ENCODE data around the gene RGS3. TPM values are rescaled to one million over a fixed set of nuclear protein-coding genes. Genes with fewer than 3 reads are reported as not detected.

Gene RGS3
- total and polyA plus RNA-seq, 2 of the 13 experiments (the other 11 are each of a cell fraction or from before 2014, with no cell fraction given): 17.1 to 28.8 TPM

- TF ChIP-seq ZBTB40 (IDR thresholded peaks at IDR 0.05) (no peak), ZBTB40 (CRISPR knock-in tag; IDR thresholded peaks at IDR 0.05) (no peak), PHF21A (CRISPR knock-in tag; IDR thresholded peaks at IDR 0.05) (no peak), YEATS2 (CRISPR knock-in tag; IDR thresholded peaks at IDR 0.05; ENCODE audit: borderline replicate concordance) (no peak), ZNF256 (CRISPR knock-in tag; conservative IDR thresholded peaks at IDR 0.05) (no peak), ZSCAN30 (CRISPR knock-in tag; IDR thresholded peaks at IDR 0.05) (no peak), TSC22D2 (CRISPR knock-in tag; IDR thresholded peaks at IDR 0.05; ENCODE audit: borderline replicate concordance) (no peak), CREM (IDR thresholded peaks at IDR 0.05) (0 out of 2 replicates have a peak, but pooled peaks have one; percentile 32), CREM (CRISPR knock-in tag; IDR thresholded peaks at IDR 0.05) (no peak), HBP1 (CRISPR knock-in tag; IDR thresholded peaks at IDR 0.05; ENCODE audit: low read depth) (peak; percentile 54; the same call in 1 of the 2 replicates), DMTF1 (CRISPR knock-in tag; IDR thresholded peaks at IDR 0.05) (no peak), MYPOP (CRISPR knock-in tag; IDR thresholded peaks at IDR 0.05) (no peak), ZNF138 (CRISPR knock-in tag; IDR thresholded peaks at IDR 0.05; ENCODE audit: low read depth) (no peak), PHF20 (CRISPR knock-in tag; IDR thresholded peaks at IDR 0.05) (no peak)
These were observed 84.9 kb downstream of the RGS3 start (continued) for GRCh38 chr9:113548221-113549041.
